Transverse colon (tissue), 4 donors: ENCODE results near the gene AHNAK2. TPM values are rescaled to one million over a fixed set of nuclear protein-coding genes. Genes with fewer than 3 reads are reported as not detected.
"Not testable (repeated sequence)": the region's sequence is repeated elsewhere in the genome, so short reads cannot be mapped to it uniquely, and the experiment has no call there.

Source experiments
- DNase-seq: peaks from one replicate; pipeline ENCODE4 v3.0.0-alpha.2; 2019
- H3K27ac ChIP-seq, 4 donors: fragments of 200-600 bp; sonication (generic); 2 replicates each; pipeline ENCODE4 v1.5.1; 2016 to 2018; ENCODE audit warnings: inconsistent platforms in 4 of 4
- H3K27me3 ChIP-seq: fragments of 200-600 bp; sonication (generic); 2 replicates; pipeline ENCODE4 v1.5.1; 2017; ENCODE audit warnings: inconsistent platforms
- H3K36me3 ChIP-seq, 4 donors: fragments of 200-600 bp; sonication (generic); 2 replicates each; pipeline ENCODE4 v1.5.1; 2017 to 2019; ENCODE audit warnings: inconsistent platforms in 4 of 4
- H3K4me1 ChIP-seq, 4 donors: fragments of 200-600 bp; sonication (generic); 2 replicates each; pipeline ENCODE4 v1.5.1; 2017 to 2020; ENCODE audit warnings: inconsistent platforms in 4 of 4
- H3K4me3 ChIP-seq, 4 donors: fragments of 200-600 bp; sonication (generic); 1 replicate in 1 of 4; 2 replicates in 3 of 4; pipeline versions ENCODE4 v1.5.1 to v1.6.1; 2017 to 2019; ENCODE audit warnings: inconsistent platforms in 4 of 4
- H3K9me3 ChIP-seq, 2 donors: fragments of 200-600 bp; sonication (generic); 2 replicates each; pipeline ENCODE4 v1.5.1; 2017 to 2019; ENCODE audit warnings: inconsistent platforms in 2 of 2
- CTCF ChIP-seq, 5 experiments: fragments of 200-600 bp in 3 of 5; fragments of 450-650 bp in 2 of 5; sonication (generic) in 3 of 5; IDR thresholded peaks; 1 replicate in 2 of 5; 2 replicates in 3 of 5; pipeline ENCODE4 v1.5.1; 2016 to 2017; ENCODE audit warnings: antibody characterized with exemption in 5 of 5, inconsistent platforms in 3 of 5, mild to moderate bottlenecking in 2 of 5, moderate library complexity in 1 of 5
- EP300 ChIP-seq: sonication (generic); formaldehyde crosslinking; IDR thresholded peaks from one replicate; pipeline ENCODE4 v1.6.1; 2017; ENCODE audit warnings: antibody characterized with exemption, low read depth
- POLR2A ChIP-seq: fragments of 450-650 bp; IDR thresholded peaks from one replicate; pipeline ENCODE4 v1.6.1; 2016; ENCODE audit warnings: antibody characterized with exemption, mild to moderate bottlenecking, moderate library complexity
- POLR2AphosphoS5 ChIP-seq, 3 donors: sonication (generic); formaldehyde crosslinking; IDR thresholded peaks; one replicate each; pipeline ENCODE4 v1.6.1; 2016; ENCODE audit warnings: antibody characterized with exemption in 3 of 3
- WGBS, 2 donors: methylation state at CpG; one replicate each; pipeline ENCODE4 v1.1.5; 2018; ENCODE audit warnings: low coverage in 1 of 2; 5-methylcytosine and 5-hydroxymethylcytosine counted together
- in situ Hi-C, 4 donors: fragments of 200-750 bp; cut with MboI; loops; one replicate each; pipeline versions ENCODE4 v1.15.0 to v1.15.1; 2017; ENCODE audit warnings: low sequenced_read_pairs in 3 of 4, low pct_ligation_motif_present in 1 of 4, low pct_unique_long_range_greater_than_20kb in 1 of 4
- intact Hi-C: fragments of 100-400 bp; cut with DNase I; formaldehyde crosslinking; loops from one replicate; pipeline ENCODE4 v1.15.1; 2023; ENCODE audit warnings: low total_unique reads
- total RNA-seq, 4 donors: library from RNA; depleted of rRNA; stranded (reverse); fragments of >200 nt; gene quantifications; one replicate each; pipeline ENCODE4 v1.1.0, GENCODE V29; 2016

AHNAK2 gene
- total RNA-seq, 4 donors from 2014 or later, result 19.4 to 75.2 (median 28.5) TPM

- Histone ChIP-seq H3K27me3 (no peaks in the 10 kb centered on the region), H3K4me3 (no peak overlapping the region), H3K36me3 (no peaks in the 10 kb centered on the region), H3K4me1 (peaks cover 0 to 6% (median 2%) of the 10 kb centered on the region in 4 donors), H3K9me3 (no peaks in the 10 kb centered on the region), H3K27ac (no peak overlapping the region)
- WGBS, 2 donors, result 75% methylated on average over 10 of the region's 10 CpGs; no CpG with 5 or more reads in 1 of the 2 donors
- TF ChIP-seq EP300 (no peak), POLR2AphosphoS5 (IDR thresholded peaks at IDR 0.05) (no peak), POLR2A (no peak), CTCF (IDR thresholded peaks at IDR 0.05) (no peak)
- no peak for DNase-seq
- in situ Hi-C loops, result no loop called here
- intact Hi-C loops, result no loop called here
These were observed 52.8 kb downstream of the AHNAK2 start for GRCh38 chr14:104925214-104925854.

- H3K36me3 ChIP-seq, result no peaks in the 10 kb centered on the region
- intact Hi-C loops (no loop called here), in situ Hi-C loops (no loop called here)
- 78% methylated on average over 13 of the region's 14 CpGs; no CpG with 5 or more reads in 1 of the 2 donors for WGBS, 2 donors
- no peaks in the 10 kb centered on the region for H3K9me3 ChIP-seq
- no peak for DNase-seq
- TF ChIP-seq CTCF (IDR thresholded peaks at IDR 0.05), result no peak
- no peak for TF ChIP-seq POLR2AphosphoS5 (IDR thresholded peaks at IDR 0.05)
- no peak for TF ChIP-seq POLR2A
- TF ChIP-seq EP300, result no peak
- H3K4me3 ChIP-seq, result no peak within 1 kb of the TSS
- no peak within 1 kb of the TSS for H3K27ac ChIP-seq
- peaks cover 0 to 6% (median 2%) of the 10 kb centered on the region in 4 donors for H3K4me1 ChIP-seq
- no peaks in the 10 kb centered on the region for H3K27me3 ChIP-seq
These were observed 53.6 kb downstream of the AHNAK2 start, which contains the start of gene PLD4 for GRCh38 chr14:104924421-104925213. PLD4 (plus strand) TSS chr14:104924879; CDS start chr14:104927141, 2,262 bp downstream.

GRCh38 chr14:104923640-104924420, 54.3 kb downstream of the AHNAK2 start:
- in situ Hi-C loops, result no loop called here
- TF ChIP-seq POLR2AphosphoS5 (IDR thresholded peaks at IDR 0.05), result no peak
- no peak for TF ChIP-seq CTCF (IDR thresholded peaks at IDR 0.05)
- no peak for TF ChIP-seq EP300
- TF ChIP-seq POLR2A, result no peak
- no peaks in the 10 kb centered on the region for H3K9me3 ChIP-seq
- no peaks in the 10 kb centered on the region for H3K27me3 ChIP-seq
- no peaks in the 10 kb centered on the region for H3K36me3 ChIP-seq
- 100% methylated on average over 1 to 3 of the region's 4 CpGs for WGBS, 2 donors
- no peak overlapping the region for H3K4me3 ChIP-seq
- DNase-seq, result no peak
- intact Hi-C loops, result no loop called here
- no peak overlapping the region for H3K27ac ChIP-seq
- H3K4me1 ChIP-seq, result peaks cover 0 to 6% (median 2%) of the 10 kb centered on the region in 4 donors

DNA sequence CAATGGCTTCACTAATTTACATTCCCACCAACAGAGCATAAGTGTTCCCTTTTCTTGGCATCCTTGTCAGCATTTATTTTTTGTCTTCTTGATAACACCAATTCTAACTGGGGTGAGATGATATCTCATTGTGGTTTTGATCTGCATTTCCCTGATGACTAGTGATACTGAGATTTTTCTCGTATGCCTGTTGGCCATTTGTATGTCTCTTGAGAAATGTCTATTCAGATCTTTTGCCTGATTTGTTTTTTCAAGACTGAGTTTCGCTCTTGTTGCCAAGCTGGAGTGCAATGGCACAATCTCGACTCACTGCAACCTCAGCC, 58.2 kb downstream of the AHNAK2 start:
- in situ Hi-C loops, result no loop called here
- intact Hi-C loops, result no loop called here
- H3K36me3 ChIP-seq, result no peaks in the 10 kb centered on the region
- DNase-seq, result no peak
- H3K9me3 ChIP-seq, result no peaks in the 10 kb centered on the region
- H3K27ac ChIP-seq, result no peak overlapping the region
- H3K27me3 ChIP-seq, result peaks cover 4% of the 10 kb centered on the region
- 74% methylated on average over 3 of the region's 3 CpGs; no CpG with 5 or more reads in 1 of the 2 donors for WGBS, 2 donors
- H3K4me1 ChIP-seq, result no peaks in the 10 kb centered on the region
- TF ChIP-seq EP300 (no peak), POLR2AphosphoS5 (IDR thresholded peaks at IDR 0.05) (no peak), CTCF (IDR thresholded peaks at IDR 0.05) (no peak), POLR2A (no peak)
- no peak overlapping the region for H3K4me3 ChIP-seq

GRCh38 chr14:104919152-104919992, 58.8 kb downstream of the AHNAK2 start:
- H3K27me3 ChIP-seq, intact Hi-C loops, H3K4me1 ChIP-seq, in situ Hi-C loops, H3K27ac ChIP-seq, H3K4me3 ChIP-seq, H3K36me3 ChIP-seq, H3K9me3 ChIP-seq, DNase-seq: not testable (repeated sequence)
- WGBS, 2 donors, result 65 to 82% methylated on average over 7 to 12 of the region's 12 CpGs
